ENCODE measurements around the gene NUTM2E. TPM values are rescaled to one million over a fixed set of nuclear protein-coding genes. Genes with fewer than 3 reads are reported as not detected.

Gene NUTM2E
- not detected in 2 replicates for total RNA-seq

GRCh38 chr10:79826496-79827215, at the start of gene NUTM2E:
Gene NUTM2E (plus strand): TSS chr10:79826739. CDS start chr10:79841741, 15,002 bp downstream.

Other genes starting within 250 kb of the NUTM2E start
- gene SFTPA1, start 215.8 kb upstream of the NUTM2E start, total RNA-seq: not detected in 2 replicates
- gene NUTM2B, start 123.5 kb upstream of the NUTM2E start, total RNA-seq: 0.49 and 1.3 TPM in 2 replicates
- not detected in 2 replicates for gene SFTPD, start 122.4 kb downstream of the NUTM2E start, total RNA-seq

Measured in cardiac ventricle fibroblast (primary cell).